Measurements from ENCODE around the gene CD151.
A peak's percentile ranks its signal among the peaks of the same experiment; 100 is the strongest.

CD151 gene

GRCh38 chr11:826836-827145, 6.0 kb upstream of the CD151 start:
- peaks cover 0 to 53% of the 10 kb centered on the region in 2 donors for H3K4me1 ChIP-seq (ENCODE audit: control insufficient read depth in 1 of 2, insufficient read depth in 2 of 2, low read length in 2 of 2)
- no peaks in the 10 kb centered on the region for H3K9me3 ChIP-seq (ENCODE audit: control insufficient read depth in 1 of 2, low read length in 2 of 2)
- peaks cover 0 to 32% of the 10 kb centered on the region in 2 donors for H3K36me3 ChIP-seq (ENCODE audit: control insufficient read depth in 1 of 2, insufficient read depth in 2 of 2, low read length in 2 of 2)
- H3K4me3 ChIP-seq (ENCODE audit: low read depth in 1 of 2, low read length in 2 of 2) = peak overlapping the region in 1 of 2 donors; percentile 44
- no peak overlapping the region for H3K27ac ChIP-seq (ENCODE audit: low read length)
- H3K27me3 ChIP-seq (ENCODE audit: low read depth, low read length) = no peaks in the 10 kb centered on the region

GRCh38 chr11:827146-827896, 5.4 kb upstream of the CD151 start:
- Histone ChIP-seq H3K27me3 (ENCODE audit: low read depth, low read length) (no peaks in the 10 kb centered on the region), H3K4me3 (ENCODE audit: low read depth in 1 of 2, low read length in 2 of 2) (peak overlapping the region in 1 of 2 donors; percentile 44), H3K27ac (ENCODE audit: low read length) (peak overlapping the region; percentile 72), H3K36me3 (ENCODE audit: control insufficient read depth in 1 of 2, insufficient read depth in 2 of 2, low read length in 2 of 2) (peaks cover 0 to 31% of the 10 kb centered on the region in 2 donors), H3K9me3 (ENCODE audit: control insufficient read depth in 1 of 2, low read length in 2 of 2) (no peaks in the 10 kb centered on the region), H3K4me1 (ENCODE audit: control insufficient read depth in 1 of 2, insufficient read depth in 2 of 2, low read length in 2 of 2) (peaks cover 0 to 55% of the 10 kb centered on the region in 2 donors)

- Histone ChIP-seq H3K4me1 (ENCODE audit: control insufficient read depth in 1 of 2, insufficient read depth in 2 of 2, low read length in 2 of 2) (peaks cover 0 to 57% of the 10 kb centered on the region in 2 donors), H3K27me3 (ENCODE audit: low read depth, low read length) (no peaks in the 10 kb centered on the region), H3K4me3 (ENCODE audit: low read depth in 1 of 2, low read length in 2 of 2) (peak within 1 kb of the TSS in 1 of 2 donors; percentile 44), H3K36me3 (ENCODE audit: control insufficient read depth in 1 of 2, insufficient read depth in 2 of 2, low read length in 2 of 2) (peaks cover 0 to 29% of the 10 kb centered on the region in 2 donors), H3K27ac (ENCODE audit: low read length) (peak within 1 kb of the TSS; percentile 72), H3K9me3 (ENCODE audit: control insufficient read depth in 1 of 2, low read length in 2 of 2) (no peaks in the 10 kb centered on the region)
These were observed 4.9 kb upstream of the CD151 start, which contains the start of gene CRACR2B for GRCh38 chr11:827897-828192. Gene CRACR2B (plus strand): TSS chr11:827919. CDS start chr11:828608, 689 bp downstream.

- Histone ChIP-seq H3K36me3 (ENCODE audit: control insufficient read depth in 1 of 2, insufficient read depth in 2 of 2, low read length in 2 of 2) (peaks cover 0 to 22% of the 10 kb centered on the region in 2 donors), H3K4me1 (ENCODE audit: control insufficient read depth in 1 of 2, insufficient read depth in 2 of 2, low read length in 2 of 2) (peaks cover 0 to 60% of the 10 kb centered on the region in 2 donors), H3K4me3 (ENCODE audit: low read depth in 1 of 2, low read length in 2 of 2) (peak overlapping the region in 1 of 2 donors; percentile 3), H3K27ac (ENCODE audit: low read length) (no peak overlapping the region), H3K9me3 (ENCODE audit: control insufficient read depth in 1 of 2, low read length in 2 of 2) (no peaks in the 10 kb centered on the region), H3K27me3 (ENCODE audit: low read depth, low read length) (no peaks in the 10 kb centered on the region)
These were observed 4.1 kb upstream of the CD151 start for GRCh38 chr11:828506-829175.

- no peak overlapping the region for H3K27ac ChIP-seq (ENCODE audit: low read length)
- H3K27me3 ChIP-seq (ENCODE audit: low read depth, low read length) = no peaks in the 10 kb centered on the region
- no peaks in the 10 kb centered on the region for H3K9me3 ChIP-seq (ENCODE audit: control insufficient read depth in 1 of 2, low read length in 2 of 2)
- H3K36me3 ChIP-seq (ENCODE audit: control insufficient read depth in 1 of 2, insufficient read depth in 2 of 2, low read length in 2 of 2) = peaks cover 0 to 16% of the 10 kb centered on the region in 2 donors
- H3K4me3 ChIP-seq (ENCODE audit: low read depth in 1 of 2, low read length in 2 of 2) = peak overlapping the region; percentile 39 to 58
- H3K4me1 ChIP-seq (ENCODE audit: control insufficient read depth in 1 of 2, insufficient read depth in 2 of 2, low read length in 2 of 2) = peaks cover 0 to 66% of the 10 kb centered on the region in 2 donors
These were observed 3.4 kb upstream of the CD151 start for GRCh38 chr11:829176-829846.

GRCh38 chr11:829847-830294, 2.9 kb upstream of the CD151 start:
- Histone ChIP-seq H3K4me3 (ENCODE audit: low read depth in 1 of 2, low read length in 2 of 2) (peak overlapping the region; percentile 39 to 58), H3K36me3 (ENCODE audit: control insufficient read depth in 1 of 2, insufficient read depth in 2 of 2, low read length in 2 of 2) (peaks cover 0 to 10% of the 10 kb centered on the region in 2 donors), H3K4me1 (ENCODE audit: control insufficient read depth in 1 of 2, insufficient read depth in 2 of 2, low read length in 2 of 2) (peaks cover 0 to 72% of the 10 kb centered on the region in 2 donors), H3K27me3 (ENCODE audit: low read depth, low read length) (no peaks in the 10 kb centered on the region), H3K27ac (ENCODE audit: low read length) (no peak overlapping the region), H3K9me3 (ENCODE audit: control insufficient read depth in 1 of 2, low read length in 2 of 2) (no peaks in the 10 kb centered on the region)

- H3K27me3 ChIP-seq (ENCODE audit: low read depth, low read length) = no peaks in the 10 kb centered on the region
- H3K36me3 ChIP-seq (ENCODE audit: control insufficient read depth in 1 of 2, insufficient read depth in 2 of 2, low read length in 2 of 2) = peaks cover 0 to 4% of the 10 kb centered on the region in 2 donors
- H3K9me3 ChIP-seq (ENCODE audit: control insufficient read depth in 1 of 2, low read length in 2 of 2) = no peaks in the 10 kb centered on the region
- H3K27ac ChIP-seq (ENCODE audit: low read length) = no peak overlapping the region
- H3K4me3 ChIP-seq (ENCODE audit: low read depth in 1 of 2, low read length in 2 of 2) = peak overlapping the region in 1 of 2 donors; percentile 58
- peaks cover 0 to 75% of the 10 kb centered on the region in 2 donors for H3K4me1 ChIP-seq (ENCODE audit: control insufficient read depth in 1 of 2, insufficient read depth in 2 of 2, low read length in 2 of 2)
These were observed 2.2 kb upstream of the CD151 start for GRCh38 chr11:830295-831117.

GRCh38 chr11:831118-831864, 1.5 kb upstream of the CD151 start:
- Histone ChIP-seq H3K27ac (ENCODE audit: low read length) (no peak overlapping the region), H3K4me3 (ENCODE audit: low read depth in 1 of 2, low read length in 2 of 2) (peak overlapping the region in 1 of 2 donors; percentile 58), H3K4me1 (ENCODE audit: control insufficient read depth in 1 of 2, insufficient read depth in 2 of 2, low read length in 2 of 2) (peaks cover 0 to 75% of the 10 kb centered on the region in 2 donors)

GRCh38 chr11:831961-832528, 707 bp upstream of the CD151 start:
- Histone ChIP-seq H3K36me3 (ENCODE audit: control insufficient read depth in 1 of 2, insufficient read depth in 2 of 2, low read length in 2 of 2) (peaks cover 0 to 10% of the 10 kb centered on the region in 2 donors), H3K4me1 (ENCODE audit: control insufficient read depth in 1 of 2, insufficient read depth in 2 of 2, low read length in 2 of 2) (peaks cover 0 to 72% of the 10 kb centered on the region in 2 donors), H3K27me3 (ENCODE audit: low read depth, low read length) (no peaks in the 10 kb centered on the region), H3K9me3 (ENCODE audit: control insufficient read depth in 1 of 2, low read length in 2 of 2) (no peaks in the 10 kb centered on the region), H3K4me3 (ENCODE audit: low read depth in 1 of 2, low read length in 2 of 2) (peak overlapping the region in 1 of 2 donors; percentile 48), H3K27ac (ENCODE audit: low read length) (no peak overlapping the region)

More at GRCh38 chr11:831118-831864, 1.5 kb upstream of the CD151 start:
- H3K36me3 ChIP-seq (ENCODE audit: control insufficient read depth in 1 of 2, insufficient read depth in 2 of 2, low read length in 2 of 2) = peaks cover 0 to 2% of the 10 kb centered on the region in 2 donors
- H3K9me3 ChIP-seq (ENCODE audit: control insufficient read depth in 1 of 2, low read length in 2 of 2) = no peaks in the 10 kb centered on the region
- H3K27me3 ChIP-seq (ENCODE audit: low read depth, low read length) = no peaks in the 10 kb centered on the region

Measured in muscle layer of duodenum (tissue), 2 donors.